Pancreas (tissue), 10 donors: ENCODE data around the gene IRAK4. TPM values are rescaled to one million over a fixed set of nuclear protein-coding genes. Genes with fewer than 3 reads are reported as not detected.

Source experiments
- ATAC-seq, 4 donors: fragments of 200-7000 bp; cut with Tn5 transposase; one replicate each; pipeline versions ENCODE4 v1.8.0 to v1.9.1; 2020; ENCODE audit warnings: mild to moderate bottlenecking in 4 of 4, moderate library complexity in 4 of 4
- DNase-seq, 6 donors: peaks; one replicate each; pipeline ENCODE4 v3.0.0-alpha.2; 2020
- FAIRE-seq: peaks from 2 replicates; lab custom pipeline; 2012; peaks lifted over from hg19 to GRCh38; lab: Jason Lieb, UNC
- H3K27ac ChIP-seq, 4 donors: fragments of 200-600 bp; sonication (generic); 1 replicate in 3 of 4; 2 replicates in 1 of 4; pipeline versions ENCODE4 v1.5.0 to v1.8.0; 2020
- H3K27me3 ChIP-seq, 4 donors: fragments of 200-600 bp; one replicate each; pipeline ENCODE4 v1.8.0; 2021
- H3K36me3 ChIP-seq, 3 donors: fragments of 200-600 bp; sonication (generic) in 1 of 3; one replicate each; pipeline versions ENCODE4 v1.5.0 to v1.8.0; 2020 to 2021
- H3K4me1 ChIP-seq, 3 donors: fragments of 200-600 bp; one replicate each; pipeline ENCODE4 v1.8.0; 2021
- H3K4me3 ChIP-seq, 4 donors: fragments of 200-600 bp; sonication (generic) in 2 of 4; one replicate each; pipeline versions ENCODE4 v1.5.0 to v1.8.0; 2020 to 2021
- H3K9me3 ChIP-seq, 4 donors: fragments of 200-600 bp; one replicate each; pipeline ENCODE4 v1.8.0; 2021
- WGBS, 2 donors: extraction: QIAGEN DNeasy Blood & Tissue Kit; methylation state at CpG; one replicate each; pipeline ENCODE4 v1.1.7; 2013; 5-methylcytosine and 5-hydroxymethylcytosine counted together
- intact Hi-C, 3 donors: fragments of 100-400 bp; cut with DNase I; formaldehyde crosslinking; loops; one replicate each; pipeline versions ENCODE4 v1.11.1 to v1.14.2; 2022
- polyA plus RNA-seq, 2 donors: library from polyadenylated mRNA; stranded (reverse); fragments of 200-250 nt; gene quantifications; one replicate each; pipeline ENCODE4 v1.2.3, GENCODE V29; 2013
- total RNA-seq, 6 donors: library from RNA; stranded (reverse); fragmentation: NEBNext Ultra II Directional in 4 of 6; extraction: Animal tissue kit (Norgen Biotek cat#: 25700) in 4 of 6; gene quantifications; one replicate each; pipeline versions ENCODE4 v1.2.1 to v1.2.4, GENCODE V29; 2021 to 2023
- TF ChIP-seq, protein P1 (sequence below), 4 donors: fragments of 200-600 bp; sonication (generic) in 3 of 4; IDR thresholded peaks; one replicate each; pipeline versions ENCODE4 v1.5.0 to v1.8.0; 2021; ENCODE audit warnings: antibody characterized with exemption in 4 of 4
- donor health status: healthy with polysubstance abuse.
- donor health status: DM: no; HTN: no; CAD: no; lungs with moderate emphysema.
- donor health status: DM: no; HTN: no; CAD: no.
- donor health status: control.
- donor health status: control.
- donor health status: Bipolar disorder and iron deficiency.
- donor health status: DM: yes; HTN: yes; CAD: no.
- donor health status: DM: no; HTN: no; CAD: no.
- donor health status: DM: no; HTN: no; CAD: no.
- donor health status: DM: yes; HTN: yes; CAD: no.

IRAK4 gene
- total and polyA plus RNA-seq, 8 donors, result 9.9 to 23.6 (median 13.7) TPM

DNA sequence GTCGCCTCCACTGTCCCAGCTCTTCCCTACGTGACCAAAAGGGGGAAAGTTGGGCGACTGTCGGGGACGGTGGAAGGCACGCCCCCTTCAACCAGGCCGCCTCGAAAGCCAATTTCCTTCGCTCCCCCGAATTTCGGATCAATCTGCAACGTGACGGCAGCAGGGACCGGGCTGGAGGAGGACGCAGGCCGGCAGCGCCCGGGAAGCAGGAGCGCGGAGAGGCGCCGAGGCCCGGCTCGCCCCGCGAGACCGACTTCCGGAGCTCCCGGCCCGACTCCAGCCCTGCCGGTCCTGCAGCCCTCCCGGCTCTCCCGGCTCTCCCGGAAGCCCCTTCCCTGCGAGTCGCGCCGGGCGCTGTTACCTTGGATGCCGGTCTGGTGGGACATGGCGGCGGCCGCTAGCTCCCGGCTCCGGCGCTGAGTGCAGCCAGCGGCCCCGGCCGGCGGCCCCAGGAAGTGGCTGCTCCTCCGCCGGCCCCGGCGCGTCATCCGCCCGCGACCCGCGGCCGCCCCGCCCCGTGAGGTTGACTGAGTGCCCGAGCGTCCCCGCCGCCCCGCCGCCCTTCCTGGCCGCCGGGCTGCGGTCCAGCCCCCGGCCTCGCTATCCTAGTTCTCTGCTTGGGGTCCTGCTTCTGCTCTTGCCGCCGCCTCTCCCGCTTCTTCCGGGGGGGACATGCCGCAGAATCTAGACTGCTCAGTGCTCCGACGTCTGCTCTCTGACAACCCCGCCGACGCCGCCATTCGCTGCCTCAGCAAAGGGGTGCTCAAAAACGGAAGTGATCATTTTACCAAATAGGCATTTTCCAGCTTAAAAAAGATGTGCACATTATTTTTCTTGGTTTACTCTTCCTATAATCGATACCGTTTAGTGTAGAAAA lies 47.3 kb downstream of the IRAK4 start, which contains the start of gene TWF1:
TWF1 (minus strand) TSS at position 458 of the 877 bp plus-strand sequence; CDS start at position 386, 72 bp downstream.
- Histone ChIP-seq H3K36me3 (peaks cover 0 to 6% (median 0%) of the 10 kb centered on the region in 3 donors), H3K27me3 (no peaks in the 10 kb centered on the region), H3K9me3 (no peaks in the 10 kb centered on the region), H3K4me1 (peaks cover 11 to 28% (median 27%) of the 10 kb centered on the region in 3 donors), H3K27ac (peak within 1 kb of the TSS; percentile 91 to 95 (median 92)), H3K4me3 (peak within 1 kb of the TSS; percentile 83 to 94 (median 88))
- intact Hi-C loops, result no loop called here
- 0% methylated on average over 52 to 89 of the region's 89 CpGs for WGBS, 2 donors
- TF ChIP-seq, protein P1, sequence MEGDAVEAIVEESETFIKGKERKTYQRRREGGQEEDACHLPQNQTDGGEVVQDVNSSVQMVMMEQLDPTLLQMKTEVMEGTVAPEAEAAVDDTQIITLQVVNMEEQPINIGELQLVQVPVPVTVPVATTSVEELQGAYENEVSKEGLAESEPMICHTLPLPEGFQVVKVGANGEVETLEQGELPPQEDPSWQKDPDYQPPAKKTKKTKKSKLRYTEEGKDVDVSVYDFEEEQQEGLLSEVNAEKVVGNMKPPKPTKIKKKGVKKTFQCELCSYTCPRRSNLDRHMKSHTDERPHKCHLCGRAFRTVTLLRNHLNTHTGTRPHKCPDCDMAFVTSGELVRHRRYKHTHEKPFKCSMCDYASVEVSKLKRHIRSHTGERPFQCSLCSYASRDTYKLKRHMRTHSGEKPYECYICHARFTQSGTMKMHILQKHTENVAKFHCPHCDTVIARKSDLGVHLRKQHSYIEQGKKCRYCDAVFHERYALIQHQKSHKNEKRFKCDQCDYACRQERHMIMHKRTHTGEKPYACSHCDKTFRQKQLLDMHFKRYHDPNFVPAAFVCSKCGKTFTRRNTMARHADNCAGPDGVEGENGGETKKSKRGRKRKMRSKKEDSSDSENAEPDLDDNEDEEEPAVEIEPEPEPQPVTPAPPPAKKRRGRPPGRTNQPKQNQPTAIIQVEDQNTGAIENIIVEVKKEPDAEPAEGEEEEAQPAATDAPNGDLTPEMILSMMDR (IDR thresholded peaks at IDR 0.05), result no peak
- FAIRE-seq (no peak), DNase-seq (peak; percentile 81 to 96 (median 88)), ATAC-seq (peak; percentile 98 to 100 (median 100))

DNA sequence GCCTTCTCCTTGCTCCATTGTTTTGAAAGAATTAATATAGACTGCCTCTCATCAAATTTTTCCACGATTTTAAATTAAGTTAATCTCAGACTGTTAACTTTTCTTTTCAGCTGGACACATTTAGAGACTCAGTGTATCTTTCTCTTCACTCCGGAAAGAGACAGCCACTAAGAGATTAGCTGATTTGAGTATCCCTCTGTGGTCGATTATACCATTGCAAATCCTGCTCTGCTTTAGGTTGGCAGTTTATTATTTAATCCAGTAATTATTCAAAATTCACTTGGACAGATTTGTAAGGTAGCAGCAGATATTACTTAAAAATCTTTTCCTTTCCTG lies 48.0 kb downstream of the IRAK4 start:
- ATAC-seq, result no peak
- FAIRE-seq, result peak; percentile 83
- peaks cover 11 to 28% (median 27%) of the 10 kb centered on the region in 3 donors for H3K4me1 ChIP-seq
- no peaks in the 10 kb centered on the region for H3K27me3 ChIP-seq
- intact Hi-C loops, result no loop called here
- TF ChIP-seq, protein P1 (IDR thresholded peaks at IDR 0.05), result no peak
- H3K36me3 ChIP-seq, result peaks cover 0 to 5% (median 0%) of the 10 kb centered on the region in 3 donors
- H3K4me3 ChIP-seq, result peak overlapping the region; percentile 83 to 94 (median 88)
- H3K9me3 ChIP-seq, result no peaks in the 10 kb centered on the region
- 3 to 4% methylated on average over 3 of the region's 3 CpGs for WGBS, 2 donors
- peak overlapping the region; percentile 91 to 95 (median 92) for H3K27ac ChIP-seq
- no peak for DNase-seq

DNA sequence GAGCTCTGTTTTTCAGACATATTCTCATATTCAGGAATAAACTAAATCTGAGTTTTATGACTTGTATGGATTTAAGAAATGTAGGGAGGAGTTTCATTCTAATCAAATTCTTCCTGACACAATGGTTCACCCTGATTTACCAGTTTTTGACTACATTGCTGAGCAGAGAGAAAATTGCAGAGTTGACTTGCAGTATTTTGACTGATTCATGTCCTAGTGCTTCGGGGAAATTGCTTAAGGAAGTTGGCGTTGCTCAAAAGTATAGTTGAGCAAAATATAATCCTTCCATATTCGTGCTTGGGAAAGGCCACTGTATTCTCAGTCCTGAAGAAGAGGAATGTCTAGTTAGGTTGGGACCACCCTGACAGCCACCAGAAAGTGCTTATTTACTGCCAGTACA lies 48.6 kb downstream of the IRAK4 start:
- WGBS, 2 donors, result 89 to 91% methylated on average over 3 of the region's 3 CpGs
- H3K27ac ChIP-seq, result no peak overlapping the region
- TF ChIP-seq, protein P1 (IDR thresholded peaks at IDR 0.05), result no peak

DNA sequence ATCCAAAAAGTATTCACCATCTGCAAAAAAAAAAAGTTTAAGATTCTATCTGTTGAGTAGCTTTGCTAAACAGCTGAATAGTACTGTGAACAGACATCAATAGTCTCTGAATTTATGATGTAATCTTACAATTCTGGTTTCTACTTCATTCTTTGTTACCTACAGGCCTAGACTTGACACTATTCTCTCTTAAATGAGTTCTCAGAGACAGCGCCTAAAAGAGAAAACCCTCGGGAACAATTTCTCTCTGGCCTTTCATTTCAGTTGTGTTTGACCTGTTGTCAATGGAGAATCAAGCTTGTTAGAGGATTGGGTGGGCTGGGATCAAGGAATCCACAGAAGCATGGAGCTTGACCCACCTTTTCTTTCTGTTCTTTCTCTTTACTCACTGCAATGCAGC lies 53.3 kb downstream of the IRAK4 start:
- FAIRE-seq, result no peak
- WGBS, 2 donors, result 67 to 76% methylated on average over 2 of the region's 2 CpGs

More for the DNA sequence above, 48.6 kb downstream of the IRAK4 start:
- Histone ChIP-seq H3K36me3 (peaks cover 0 to 5% (median 0%) of the 10 kb centered on the region in 3 donors), H3K27me3 (no peaks in the 10 kb centered on the region), H3K9me3 (no peaks in the 10 kb centered on the region), H3K4me3 (no peak overlapping the region), H3K4me1 (peaks cover 11 to 27% (median 27%) of the 10 kb centered on the region in 3 donors)
- no peak for ATAC-seq
- FAIRE-seq, result no peak
- intact Hi-C loops, result no loop called here
- DNase-seq, result no peak

More for the DNA sequence above, 53.3 kb downstream of the IRAK4 start:
- ATAC-seq (no peak), DNase-seq (no peak)
- intact Hi-C loops, result no loop called here
- H3K9me3 ChIP-seq, result no peaks in the 10 kb centered on the region
- no peak overlapping the region for H3K27ac ChIP-seq
- no peaks in the 10 kb centered on the region for H3K36me3 ChIP-seq
- TF ChIP-seq, protein P1 (IDR thresholded peaks at IDR 0.05), result no peak
- H3K4me3 ChIP-seq, result no peak overlapping the region
- no peaks in the 10 kb centered on the region for H3K27me3 ChIP-seq
- H3K4me1 ChIP-seq, result peaks cover 0 to under 1% (median 0%) of the 10 kb centered on the region in 3 donors
